ENCODE data around the gene GDF9.
A peak's percentile ranks its signal among the peaks of the same experiment; 100 is the strongest.

GDF9 gene

GRCh38 chr5:132825033-132825833, 41.0 kb downstream of the GDF9 start:
- no peak overlapping the region for H3K27ac ChIP-seq (ENCODE audit: low read length)
- H3K4me1 ChIP-seq (ENCODE audit: control insufficient read depth in 1 of 2, insufficient read depth in 2 of 2, low read length in 2 of 2), result peaks cover 5 to 20% of the 10 kb centered on the region in 2 donors
- H3K9me3 ChIP-seq (ENCODE audit: control insufficient read depth in 1 of 2, low read length in 2 of 2), result no peaks in the 10 kb centered on the region
- H3K27me3 ChIP-seq (ENCODE audit: low read depth, low read length), result no peaks in the 10 kb centered on the region
- no peaks in the 10 kb centered on the region for H3K36me3 ChIP-seq (ENCODE audit: control insufficient read depth in 1 of 2, insufficient read depth in 2 of 2, low read length in 2 of 2)
- H3K4me3 ChIP-seq (ENCODE audit: low read depth in 1 of 2, low read length in 2 of 2), result no peak overlapping the region

GRCh38 chr5:132824426-132824825, 41.8 kb downstream of the GDF9 start:
- no peaks in the 10 kb centered on the region for H3K27me3 ChIP-seq (ENCODE audit: low read depth, low read length)
- no peaks in the 10 kb centered on the region for H3K36me3 ChIP-seq (ENCODE audit: control insufficient read depth in 1 of 2, insufficient read depth in 2 of 2, low read length in 2 of 2)
- no peak overlapping the region for H3K27ac ChIP-seq (ENCODE audit: low read length)
- no peak overlapping the region for H3K4me3 ChIP-seq (ENCODE audit: low read depth in 1 of 2, low read length in 2 of 2)
- no peaks in the 10 kb centered on the region for H3K9me3 ChIP-seq (ENCODE audit: control insufficient read depth in 1 of 2, low read length in 2 of 2)
- peaks cover 5 to 15% of the 10 kb centered on the region in 2 donors for H3K4me1 ChIP-seq (ENCODE audit: control insufficient read depth in 1 of 2, insufficient read depth in 2 of 2, low read length in 2 of 2)

- Histone ChIP-seq H3K36me3 (ENCODE audit: control insufficient read depth in 1 of 2, insufficient read depth in 2 of 2, low read length in 2 of 2) (no peaks in the 10 kb centered on the region), H3K27me3 (ENCODE audit: low read depth, low read length) (no peaks in the 10 kb centered on the region), H3K9me3 (ENCODE audit: control insufficient read depth in 1 of 2, low read length in 2 of 2) (no peaks in the 10 kb centered on the region), H3K4me1 (ENCODE audit: control insufficient read depth in 1 of 2, insufficient read depth in 2 of 2, low read length in 2 of 2) (peaks cover 0 to 12% of the 10 kb centered on the region in 2 donors), H3K27ac (ENCODE audit: low read length) (no peak overlapping the region), H3K4me3 (ENCODE audit: low read depth in 1 of 2, low read length in 2 of 2) (peak overlapping the region in 1 of 2 donors; percentile 50)
Observed at GRCh38 chr5:132823481-132824050, 42.7 kb downstream of the GDF9 start.

GRCh38 chr5:132822650-132823480, 43.4 kb downstream of the GDF9 start:
- H3K4me1 ChIP-seq (ENCODE audit: control insufficient read depth in 1 of 2, insufficient read depth in 2 of 2, low read length in 2 of 2), result peaks cover 0 to 12% of the 10 kb centered on the region in 2 donors
- peak overlapping the region in 1 of 2 donors; percentile 50 for H3K4me3 ChIP-seq (ENCODE audit: low read depth in 1 of 2, low read length in 2 of 2)
- no peaks in the 10 kb centered on the region for H3K36me3 ChIP-seq (ENCODE audit: control insufficient read depth in 1 of 2, insufficient read depth in 2 of 2, low read length in 2 of 2)
- no peaks in the 10 kb centered on the region for H3K9me3 ChIP-seq (ENCODE audit: control insufficient read depth in 1 of 2, low read length in 2 of 2)
- H3K27me3 ChIP-seq (ENCODE audit: low read depth, low read length), result no peaks in the 10 kb centered on the region
- H3K27ac ChIP-seq (ENCODE audit: low read length), result no peak overlapping the region

GRCh38 chr5:132821791-132822190, 44.5 kb downstream of the GDF9 start:
- no peaks in the 10 kb centered on the region for H3K36me3 ChIP-seq (ENCODE audit: control insufficient read depth in 1 of 2, insufficient read depth in 2 of 2, low read length in 2 of 2)
- H3K4me3 ChIP-seq (ENCODE audit: low read depth in 1 of 2, low read length in 2 of 2), result no peak overlapping the region
- H3K4me1 ChIP-seq (ENCODE audit: control insufficient read depth in 1 of 2, insufficient read depth in 2 of 2, low read length in 2 of 2), result peaks cover 0 to 12% of the 10 kb centered on the region in 2 donors
- no peaks in the 10 kb centered on the region for H3K9me3 ChIP-seq (ENCODE audit: control insufficient read depth in 1 of 2, low read length in 2 of 2)
- H3K27ac ChIP-seq (ENCODE audit: low read length), result no peak overlapping the region
- H3K27me3 ChIP-seq (ENCODE audit: low read depth, low read length), result no peaks in the 10 kb centered on the region

GRCh38 chr5:132821350-132821749, 44.9 kb downstream of the GDF9 start:
- Histone ChIP-seq H3K4me1 (ENCODE audit: control insufficient read depth in 1 of 2, insufficient read depth in 2 of 2, low read length in 2 of 2) (peaks cover 0 to 12% of the 10 kb centered on the region in 2 donors), H3K27ac (ENCODE audit: low read length) (no peak overlapping the region), H3K27me3 (ENCODE audit: low read depth, low read length) (no peaks in the 10 kb centered on the region)

DNA sequence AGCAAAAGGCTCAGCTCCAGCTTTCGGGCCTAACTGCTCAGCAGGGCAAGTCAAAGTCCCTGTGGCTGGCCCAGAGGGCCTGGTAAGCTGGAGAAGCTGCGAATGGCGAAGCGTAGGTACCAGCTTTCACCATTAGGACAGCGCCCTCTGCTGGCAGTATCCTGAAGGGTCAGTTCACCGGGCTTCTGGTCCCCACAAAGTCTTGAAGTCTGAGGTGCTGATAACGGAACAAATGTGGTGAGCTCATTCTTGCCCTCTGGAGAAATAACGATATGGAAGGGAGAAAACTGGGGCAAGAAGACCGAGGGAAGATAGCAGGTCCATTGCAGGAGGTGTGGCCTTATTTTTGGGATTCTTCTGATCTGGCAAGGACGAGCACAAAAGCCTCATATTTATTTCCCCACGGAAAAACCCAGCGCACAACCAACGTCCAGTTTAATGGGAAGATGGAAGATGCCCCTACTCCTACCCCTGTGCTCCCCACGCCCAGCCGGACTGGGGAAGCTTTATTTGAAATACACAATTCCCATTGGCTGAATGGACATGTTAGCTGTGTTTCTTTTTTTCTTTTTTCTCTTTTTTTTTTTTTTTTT, 46.0 kb downstream of the GDF9 start:
- peaks cover 0 to 12% of the 10 kb centered on the region in 2 donors for H3K4me1 ChIP-seq (ENCODE audit: control insufficient read depth in 1 of 2, insufficient read depth in 2 of 2, low read length in 2 of 2)

More at GRCh38 chr5:132821350-132821749, 44.9 kb downstream of the GDF9 start:
- Histone ChIP-seq H3K4me3 (ENCODE audit: low read depth in 1 of 2, low read length in 2 of 2) (no peak overlapping the region), H3K36me3 (ENCODE audit: control insufficient read depth in 1 of 2, insufficient read depth in 2 of 2, low read length in 2 of 2) (no peaks in the 10 kb centered on the region), H3K9me3 (ENCODE audit: control insufficient read depth in 1 of 2, low read length in 2 of 2) (no peaks in the 10 kb centered on the region)

DNA sequence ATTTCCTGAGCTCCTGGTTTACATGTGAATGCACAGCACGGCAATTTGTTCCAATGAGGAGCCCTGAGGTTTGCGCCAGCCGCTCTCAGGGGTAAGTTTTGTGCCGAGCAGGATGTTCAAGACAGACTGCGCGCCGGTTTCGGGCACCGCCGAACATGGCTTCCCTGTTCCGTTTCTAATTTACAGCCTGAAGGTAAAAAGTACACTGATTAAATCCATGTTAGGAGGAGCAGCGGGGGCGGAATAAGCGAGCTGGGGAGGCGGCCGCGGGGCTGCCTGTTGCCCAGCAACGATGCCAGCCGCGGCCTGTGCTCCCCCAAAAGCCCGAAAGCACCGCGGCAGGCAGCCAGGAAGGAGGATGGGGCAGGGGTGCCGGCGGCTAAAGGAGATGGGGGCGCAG, 46.8 kb downstream of the GDF9 start:
- H3K27me3 ChIP-seq (ENCODE audit: low read depth, low read length), result no peaks in the 10 kb centered on the region
- H3K27ac ChIP-seq (ENCODE audit: low read length), result no peak overlapping the region
- peak overlapping the region; percentile 4 to 21 for H3K4me3 ChIP-seq (ENCODE audit: low read depth in 1 of 2, low read length in 2 of 2)

More for the DNA sequence above, 46.0 kb downstream of the GDF9 start:
- H3K9me3 ChIP-seq (ENCODE audit: control insufficient read depth in 1 of 2, low read length in 2 of 2), result no peaks in the 10 kb centered on the region
- peak overlapping the region in 1 of 2 donors; percentile 4 for H3K4me3 ChIP-seq (ENCODE audit: low read depth in 1 of 2, low read length in 2 of 2)
- no peaks in the 10 kb centered on the region for H3K27me3 ChIP-seq (ENCODE audit: low read depth, low read length)
- H3K36me3 ChIP-seq (ENCODE audit: control insufficient read depth in 1 of 2, insufficient read depth in 2 of 2, low read length in 2 of 2), result no peaks in the 10 kb centered on the region
- no peak overlapping the region for H3K27ac ChIP-seq (ENCODE audit: low read length)

GRCh38 chr5:132817011-132817410, 49.3 kb downstream of the GDF9 start:
- H3K27ac ChIP-seq (ENCODE audit: low read length), result no peak overlapping the region
- H3K4me3 ChIP-seq (ENCODE audit: low read depth in 1 of 2, low read length in 2 of 2), result no peak overlapping the region
- H3K36me3 ChIP-seq (ENCODE audit: control insufficient read depth in 1 of 2, insufficient read depth in 2 of 2, low read length in 2 of 2), result no peaks in the 10 kb centered on the region
- peaks cover 3 to 8% of the 10 kb centered on the region in 2 donors for H3K4me1 ChIP-seq (ENCODE audit: control insufficient read depth in 1 of 2, insufficient read depth in 2 of 2, low read length in 2 of 2)
- peaks cover 11% of the 10 kb centered on the region for H3K27me3 ChIP-seq (ENCODE audit: low read depth, low read length)
- H3K9me3 ChIP-seq (ENCODE audit: control insufficient read depth in 1 of 2, low read length in 2 of 2), result no peaks in the 10 kb centered on the region

More for the DNA sequence above, 46.8 kb downstream of the GDF9 start:
- Histone ChIP-seq H3K4me1 (ENCODE audit: control insufficient read depth in 1 of 2, insufficient read depth in 2 of 2, low read length in 2 of 2) (peaks cover 0 to 13% of the 10 kb centered on the region in 2 donors), H3K36me3 (ENCODE audit: control insufficient read depth in 1 of 2, insufficient read depth in 2 of 2, low read length in 2 of 2) (no peaks in the 10 kb centered on the region), H3K9me3 (ENCODE audit: control insufficient read depth in 1 of 2, low read length in 2 of 2) (no peaks in the 10 kb centered on the region)

DNA sequence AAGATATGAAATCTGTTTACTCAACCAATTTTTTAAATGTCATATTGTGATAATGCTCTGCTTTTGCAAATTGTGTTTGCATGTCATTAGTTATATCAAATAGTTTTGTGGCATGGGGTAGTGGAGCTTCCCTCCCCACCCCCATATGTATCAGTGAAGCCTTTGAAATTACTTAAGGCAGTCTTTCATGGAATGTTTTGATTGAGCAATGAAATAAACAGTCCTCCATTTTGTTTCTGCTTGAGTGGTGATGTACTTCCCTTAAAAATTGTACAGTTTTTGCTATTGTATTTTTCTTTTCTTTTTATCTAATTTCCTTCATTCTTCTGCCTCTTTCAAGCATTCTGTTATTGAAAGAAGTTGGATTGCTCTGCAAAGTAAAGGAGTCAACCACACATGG, 49.7 kb downstream of the GDF9 start:
- Histone ChIP-seq H3K4me1 (ENCODE audit: control insufficient read depth in 1 of 2, insufficient read depth in 2 of 2, low read length in 2 of 2) (peaks cover 3 to 8% of the 10 kb centered on the region in 2 donors), H3K27me3 (ENCODE audit: low read depth, low read length) (peaks cover 11% of the 10 kb centered on the region), H3K4me3 (ENCODE audit: low read depth in 1 of 2, low read length in 2 of 2) (no peak overlapping the region), H3K9me3 (ENCODE audit: control insufficient read depth in 1 of 2, low read length in 2 of 2) (no peaks in the 10 kb centered on the region), H3K36me3 (ENCODE audit: control insufficient read depth in 1 of 2, insufficient read depth in 2 of 2, low read length in 2 of 2) (no peaks in the 10 kb centered on the region), H3K27ac (ENCODE audit: low read length) (no peak overlapping the region)

DNA sequence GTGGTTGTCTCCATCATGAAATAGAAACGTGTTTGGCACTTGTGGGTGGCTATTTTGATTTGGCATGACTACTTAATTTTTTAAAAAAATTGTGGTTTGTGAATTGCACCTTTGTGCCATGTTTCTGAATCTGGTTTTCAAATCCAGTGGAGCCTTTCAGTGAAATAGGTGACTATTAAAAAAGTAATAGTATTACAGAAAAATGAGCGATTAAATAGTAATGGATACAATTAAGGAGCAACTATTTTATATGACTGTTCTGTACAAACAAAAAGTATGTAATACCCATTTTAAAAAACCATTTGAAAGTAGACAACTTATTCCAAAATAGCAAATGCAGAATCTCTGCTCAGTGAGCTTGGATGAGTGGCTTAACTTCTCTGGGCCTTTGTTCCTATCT, 50.2 kb downstream of the GDF9 start:
- Histone ChIP-seq H3K4me3 (ENCODE audit: low read depth in 1 of 2, low read length in 2 of 2) (no peak overlapping the region), H3K27ac (ENCODE audit: low read length) (no peak overlapping the region), H3K4me1 (ENCODE audit: control insufficient read depth in 1 of 2, insufficient read depth in 2 of 2, low read length in 2 of 2) (peaks cover 3 to 8% of the 10 kb centered on the region in 2 donors), H3K36me3 (ENCODE audit: control insufficient read depth in 1 of 2, insufficient read depth in 2 of 2, low read length in 2 of 2) (no peaks in the 10 kb centered on the region), H3K27me3 (ENCODE audit: low read depth, low read length) (peaks cover 11% of the 10 kb centered on the region), H3K9me3 (ENCODE audit: control insufficient read depth in 1 of 2, low read length in 2 of 2) (no peaks in the 10 kb centered on the region)
